ENCODE results near the gene ZNF506.

The ZNF506 gene

DNA sequence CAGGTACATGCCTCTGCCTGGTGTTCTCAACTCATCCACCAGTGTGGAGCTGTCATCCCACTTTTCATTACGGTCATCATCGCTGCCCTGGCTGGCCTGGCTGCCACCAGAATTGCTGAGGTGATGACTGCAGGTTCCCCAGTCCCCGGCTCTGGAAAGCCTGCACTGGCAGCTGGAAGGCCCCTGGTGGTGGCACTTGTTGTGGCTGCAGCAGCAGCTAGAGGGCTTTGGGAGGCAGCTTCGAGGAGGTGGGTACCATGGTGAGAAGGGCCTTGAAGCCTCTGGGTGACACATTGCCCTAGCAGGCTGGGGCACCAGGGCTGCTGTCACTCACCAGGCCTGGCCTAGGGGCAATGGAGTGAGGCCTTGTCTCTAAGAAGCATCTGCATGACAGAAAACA, 63.4 kb downstream of the ZNF506 start:
- ChIA-PET POLR2A (no interaction called here), CTCF (no interaction called here)
- no peak for DNase-seq (ENCODE audit: low read depth, low spot score)
- no peak overlapping the region for H3K4me3 ChIP-seq (ENCODE audit: low read depth, low read length)
- TF ChIP-seq CTCF (IDR thresholded peaks at IDR 0.05; ENCODE audit: insufficient read depth, low read length, missing control alignments): no peak

- CTCF ChIA-PET: no interaction called here
- no peak for TF ChIP-seq CTCF (IDR thresholded peaks at IDR 0.05; ENCODE audit: insufficient read depth, low read length, missing control alignments)
- H3K4me3 ChIP-seq (ENCODE audit: low read depth, low read length): no peak overlapping the region
- POLR2A ChIA-PET: no interaction called here
- DNase-seq (ENCODE audit: low read depth, low spot score): no peak
Observed at GRCh38 chr19:19752760-19753403, 68.7 kb downstream of the ZNF506 start.

GRCh38 chr19:19751846-19752245, 69.7 kb downstream of the ZNF506 start:
- no peak overlapping the region for H3K4me3 ChIP-seq (ENCODE audit: low read depth, low read length)
- DNase-seq (ENCODE audit: low read depth, low spot score): no peak
- ChIA-PET CTCF (no interaction called here), POLR2A (no interaction called here)
- TF ChIP-seq CTCF (IDR thresholded peaks at IDR 0.05; ENCODE audit: insufficient read depth, low read length, missing control alignments): no peak

GRCh38 chr19:19750842-19751790, 70.4 kb downstream of the ZNF506 start:
- DNase-seq (ENCODE audit: low read depth, low spot score): no peak
- TF ChIP-seq CTCF (IDR thresholded peaks at IDR 0.05; ENCODE audit: insufficient read depth, low read length, missing control alignments): no peak
- POLR2A ChIA-PET: no interaction called here
- CTCF ChIA-PET: no interaction called here
- no peak overlapping the region for H3K4me3 ChIP-seq (ENCODE audit: low read depth, low read length)

- H3K4me3 ChIP-seq (ENCODE audit: low read depth, low read length): no peak overlapping the region
- no peak for DNase-seq (ENCODE audit: low read depth, low spot score)
- no peak for TF ChIP-seq CTCF (IDR thresholded peaks at IDR 0.05; ENCODE audit: insufficient read depth, low read length, missing control alignments)
- CTCF ChIA-PET: no interaction called here
- POLR2A ChIA-PET: no interaction called here
Observed at GRCh38 chr19:19749908-19750841, 71.4 kb downstream of the ZNF506 start.

Data from AG04449 (cell line).